Mesothelial cell of epicardium (in vitro differentiated cells): ENCODE results near the gene P2RX4. TPM values are rescaled to one million over a fixed set of nuclear protein-coding genes. Genes with fewer than 3 reads are reported as not detected.
A peak's percentile ranks its signal among the peaks of the same experiment; 100 is the strongest.

ENCODE experiments used
- DNase-seq, 2 experiments: peaks; one replicate each; pipeline ENCODE4 v3.0.0; 2021; ENCODE audit warnings: low spot score in 2 of 2; ENCODE audit not compliant: unreplicated experiment in 2 of 2
- H3K27ac Mint-ChIP-seq: 2 replicates; pipeline ENCODE4 v1.8.0; 2021; ENCODE audit warnings: mixed read lengths
- H3K27me3 Mint-ChIP-seq: 2 replicates; pipeline ENCODE4 v1.8.0; 2021; ENCODE audit warnings: low read depth, mixed read lengths
- H3K36me3 Mint-ChIP-seq: 2 replicates; pipeline ENCODE4 v1.8.0; 2021; ENCODE audit warnings: mixed read lengths
- H3K4me1 Mint-ChIP-seq: 2 replicates; pipeline ENCODE4 v1.8.0; 2021; ENCODE audit warnings: mixed read lengths
- H3K4me3 Mint-ChIP-seq: 2 replicates; pipeline ENCODE4 v1.8.0; 2021; ENCODE audit warnings: mild to moderate bottlenecking, moderate library complexity, mixed read lengths
- H3K9me3 Mint-ChIP-seq: 2 replicates; pipeline ENCODE4 v1.8.0; 2021; ENCODE audit warnings: mixed read lengths
- CTCF ChIP-seq: fragments of 200-600 bp; sonication (generic); IDR thresholded peaks from one replicate; pipeline ENCODE4 v1.5.0; 2021; ENCODE audit warnings: antibody characterized with exemption; ENCODE audit not compliant: unreplicated experiment
- total RNA-seq: library from RNA; stranded (reverse); gene quantifications from 3 replicates; pipeline ENCODE4 v1.2.1, GENCODE V29; 2021

P2RX4 gene
- total RNA-seq, 1 donor from 2014 or later, result 19.3 TPM

DNA sequence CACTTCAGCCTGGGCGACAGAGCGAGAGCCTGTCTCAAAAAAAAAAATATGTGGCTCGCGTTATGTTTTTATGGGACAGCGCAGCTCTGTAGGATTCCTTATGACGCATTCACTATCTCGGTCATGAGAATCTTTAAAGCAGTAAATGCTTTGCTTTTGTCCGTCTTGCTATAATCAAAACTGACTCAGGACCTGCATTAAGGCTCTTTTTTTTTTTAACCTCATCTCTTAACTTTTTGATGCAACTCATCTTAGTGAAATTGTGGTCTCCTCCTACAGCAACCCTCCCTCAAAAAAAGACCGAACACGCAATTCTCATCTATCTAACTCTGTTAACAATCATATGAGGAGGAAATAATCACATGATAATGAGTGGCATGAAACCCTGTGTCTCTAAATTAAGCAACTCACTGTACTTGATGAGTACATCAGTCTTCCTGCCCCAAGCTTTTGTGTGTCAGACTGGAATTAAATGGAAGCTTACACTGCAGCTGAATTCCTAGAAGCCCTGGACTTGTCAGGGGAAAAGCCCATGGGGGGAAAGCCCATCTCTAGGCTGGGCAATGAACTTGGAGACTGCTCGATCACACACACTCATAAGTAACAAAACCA is 4.3 kb downstream of the P2RX4 start:
- peak overlapping the region; percentile 57 for H3K27ac Mint-ChIP-seq
- H3K4me3 Mint-ChIP-seq, result no peak overlapping the region
- peaks cover 11% of the 10 kb centered on the region for H3K36me3 Mint-ChIP-seq
- no peaks in the 10 kb centered on the region for H3K9me3 Mint-ChIP-seq
- no peaks in the 10 kb centered on the region for H3K27me3 Mint-ChIP-seq
- peaks cover 5% of the 10 kb centered on the region for H3K4me1 Mint-ChIP-seq
- DNase-seq, result no peak
- TF ChIP-seq CTCF, result no peak

- H3K4me3 Mint-ChIP-seq, result no peak overlapping the region
- H3K36me3 Mint-ChIP-seq, result peaks cover 14% of the 10 kb centered on the region
- no peaks in the 10 kb centered on the region for H3K27me3 Mint-ChIP-seq
- no peak for TF ChIP-seq CTCF
- peaks cover 5% of the 10 kb centered on the region for H3K4me1 Mint-ChIP-seq
- H3K27ac Mint-ChIP-seq, result no peak overlapping the region
- DNase-seq, result no peak
- H3K9me3 Mint-ChIP-seq, result no peaks in the 10 kb centered on the region
Observed at GRCh38 chr12:121214855-121215745, 5.2 kb downstream of the P2RX4 start.

DNA sequence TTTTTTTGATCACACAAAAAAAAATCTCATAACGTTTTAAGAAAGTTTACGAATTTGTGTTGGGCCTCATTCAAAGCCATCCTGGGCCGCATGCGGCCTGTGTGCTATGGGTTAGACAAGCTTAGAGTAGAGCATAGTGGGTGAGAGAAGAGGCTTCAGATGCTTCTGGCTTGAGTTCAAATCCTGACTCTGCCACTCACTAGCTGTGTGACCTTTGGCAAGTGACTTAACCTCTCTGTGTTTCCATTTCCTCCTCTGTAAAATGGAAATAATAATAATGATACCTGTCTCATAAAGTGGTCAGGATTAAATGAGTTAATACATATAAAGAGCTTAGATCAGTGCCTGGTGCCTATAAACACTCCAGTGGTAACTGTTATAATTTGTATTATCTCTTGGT is 6.2 kb downstream of the P2RX4 start:
- no peaks in the 10 kb centered on the region for H3K9me3 Mint-ChIP-seq
- H3K27me3 Mint-ChIP-seq, result no peaks in the 10 kb centered on the region
- no peak overlapping the region for H3K4me3 Mint-ChIP-seq
- H3K4me1 Mint-ChIP-seq, result no peaks in the 10 kb centered on the region
- no peak for DNase-seq
- peaks cover 14% of the 10 kb centered on the region for H3K36me3 Mint-ChIP-seq
- H3K27ac Mint-ChIP-seq, result no peak overlapping the region
- no peak for TF ChIP-seq CTCF

DNA sequence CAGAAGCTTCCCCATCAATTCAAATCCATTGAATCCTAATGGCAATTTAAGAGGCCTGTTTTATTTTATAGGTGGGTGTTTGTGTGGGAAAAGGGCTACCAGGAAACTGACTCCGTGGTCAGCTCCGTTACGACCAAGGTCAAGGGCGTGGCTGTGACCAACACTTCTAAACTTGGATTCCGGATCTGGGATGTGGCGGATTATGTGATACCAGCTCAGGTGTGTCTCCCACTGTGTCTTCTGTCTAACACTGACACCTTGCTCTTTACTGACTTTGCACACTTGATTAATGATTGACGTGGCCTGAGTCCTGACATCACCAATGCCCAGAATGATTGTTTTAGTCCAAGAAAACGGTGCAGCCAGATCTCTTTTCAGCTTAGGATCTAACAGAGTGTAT is 7.1 kb downstream of the P2RX4 start:
- H3K4me3 Mint-ChIP-seq, result no peak overlapping the region
- no peaks in the 10 kb centered on the region for H3K4me1 Mint-ChIP-seq
- no peaks in the 10 kb centered on the region for H3K9me3 Mint-ChIP-seq
- no peak overlapping the region for H3K27ac Mint-ChIP-seq
- H3K27me3 Mint-ChIP-seq, result no peaks in the 10 kb centered on the region
- peaks cover 15% of the 10 kb centered on the region for H3K36me3 Mint-ChIP-seq
- no peak for TF ChIP-seq CTCF
- DNase-seq, result no peak

DNA sequence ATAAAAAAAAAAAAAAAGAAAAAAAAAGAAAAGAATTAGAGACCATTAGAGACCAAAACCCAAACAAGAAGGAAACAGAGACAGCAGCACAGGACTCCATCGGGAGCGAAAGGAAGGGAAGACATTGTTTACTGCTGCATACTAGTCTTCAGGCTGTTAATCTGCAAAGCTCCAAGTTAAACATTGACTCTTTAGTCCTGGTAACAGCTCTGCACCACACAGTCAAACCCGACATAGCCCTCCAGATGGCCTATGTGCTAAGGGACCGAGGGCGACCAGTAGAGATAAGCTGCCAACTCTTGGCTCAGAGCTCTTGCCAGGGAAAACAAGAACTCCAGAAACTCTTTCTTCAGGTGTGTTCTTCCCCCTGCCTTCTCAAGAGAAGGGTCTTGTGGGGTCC is 7.8 kb downstream of the P2RX4 start:
- no peak for DNase-seq
- no peaks in the 10 kb centered on the region for H3K27me3 Mint-ChIP-seq
- TF ChIP-seq CTCF, result no peak
- H3K9me3 Mint-ChIP-seq, result no peaks in the 10 kb centered on the region
- no peaks in the 10 kb centered on the region for H3K4me1 Mint-ChIP-seq
- H3K4me3 Mint-ChIP-seq, result no peak overlapping the region
- no peak overlapping the region for H3K27ac Mint-ChIP-seq
- peaks cover 18% of the 10 kb centered on the region for H3K36me3 Mint-ChIP-seq
